Measurements from ENCODE around the gene SARNP.
"Not testable (repeated sequence)": the region's sequence is repeated elsewhere in the genome, so short reads cannot be mapped to it uniquely, and the experiment has no call there.

Gene SARNP

GRCh38 chr12:55838361-55838760 lies 20.8 kb upstream of the SARNP start:
- DNase-seq: no peak

- not testable (repeated sequence) for DNase-seq
Measured at GRCh38 chr12:55834400-55834799, 16.9 kb upstream of the SARNP start.

DNA sequence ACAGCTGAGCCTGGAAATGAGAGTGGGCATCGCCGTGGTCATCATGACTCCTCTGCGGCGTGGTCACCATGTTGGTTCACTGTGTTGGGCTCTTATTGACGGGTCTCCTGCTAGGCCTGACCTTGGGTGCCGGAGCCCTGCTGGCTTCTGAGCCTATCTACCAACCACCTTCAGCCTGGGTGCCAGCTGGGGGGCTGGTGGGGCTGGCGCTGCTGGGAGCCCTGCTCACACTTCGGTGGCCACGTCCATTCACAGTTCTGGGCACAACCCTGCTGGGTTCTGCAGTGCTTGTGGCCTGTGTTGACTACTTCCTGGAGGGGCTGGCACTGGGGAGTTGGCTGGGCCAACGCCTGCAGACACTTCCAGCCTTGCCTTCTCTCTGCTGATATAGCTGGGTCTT lies 15.5 kb upstream of the SARNP start:
- no peak for DNase-seq

GRCh38 chr12:55831447-55831815 lies 13.9 kb upstream of the SARNP start:
- no peak for DNase-seq

- peak; percentile 48 for DNase-seq
Measured at GRCh38 chr12:55830601-55831446, 13.3 kb upstream of the SARNP start.

GRCh38 chr12:55829967-55830600 lies 12.6 kb upstream of the SARNP start:
- DNase-seq: no peak

- no peak for DNase-seq
Measured at GRCh38 chr12:55828357-55828756, 10.8 kb upstream of the SARNP start.

DNA sequence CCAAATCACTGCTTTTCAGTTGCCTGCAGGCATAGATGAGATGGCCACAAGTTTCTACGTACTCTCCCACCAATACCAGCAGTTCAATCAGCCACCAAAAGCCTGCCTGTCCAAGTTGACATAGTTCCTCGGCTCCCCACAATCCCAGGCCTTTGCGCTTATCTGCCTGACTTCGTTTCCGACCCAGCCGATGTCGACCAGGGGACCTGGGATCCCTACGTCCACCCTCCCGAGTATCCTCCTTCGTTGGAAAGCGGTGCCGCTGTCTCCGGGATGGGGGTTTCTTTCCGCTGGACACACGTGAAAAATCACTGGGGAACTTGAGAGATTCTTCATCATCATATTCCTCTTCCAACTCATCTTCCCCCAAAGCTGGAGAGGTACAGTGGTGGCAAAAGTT lies 10.3 kb upstream of the SARNP start:
- no peak for DNase-seq

DNA sequence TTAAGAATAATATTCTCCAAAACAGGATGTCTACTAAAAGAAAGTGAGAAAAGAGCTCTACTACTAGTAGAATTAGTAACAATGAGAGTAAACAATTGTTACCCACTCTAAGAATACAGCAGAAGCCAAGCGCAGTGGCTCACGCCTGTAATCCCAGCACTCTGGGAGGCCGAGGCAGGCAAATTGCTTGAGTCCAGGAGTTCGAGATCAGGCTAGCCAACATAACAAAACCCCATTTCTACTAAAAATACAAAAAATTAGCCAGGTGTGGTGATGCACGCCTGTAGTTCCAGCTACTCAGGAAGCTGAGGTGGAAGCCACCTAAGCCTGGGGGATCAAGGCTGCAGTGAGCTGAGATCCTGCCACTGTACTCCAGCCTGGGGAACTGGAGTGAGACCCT lies 7.2 kb upstream of the SARNP start:
- DNase-seq: peak; percentile 11

DNA sequence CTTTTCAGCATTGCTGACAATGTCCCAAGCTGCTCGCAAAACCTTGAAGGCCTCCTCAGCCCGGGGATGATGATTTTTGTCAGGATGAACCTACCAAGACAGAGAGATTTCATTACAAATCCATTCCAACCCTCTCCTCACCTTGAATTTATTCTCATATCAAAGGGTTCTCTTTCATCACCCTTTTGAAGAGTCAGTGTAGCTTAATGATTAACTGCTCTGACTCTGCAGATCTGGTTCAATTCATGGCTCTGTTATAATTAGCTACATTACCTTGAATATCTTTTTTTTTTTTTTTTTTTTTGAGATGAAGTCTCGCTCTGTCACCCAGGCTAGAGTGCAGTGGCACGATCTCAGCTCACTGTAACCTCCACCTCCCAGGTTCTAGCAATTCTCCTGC lies 5.9 kb upstream of the SARNP start:
- no peak for DNase-seq

GRCh38 chr12:55822228-55822627 lies 4.7 kb upstream of the SARNP start:
- DNase-seq: no peak

DNA sequence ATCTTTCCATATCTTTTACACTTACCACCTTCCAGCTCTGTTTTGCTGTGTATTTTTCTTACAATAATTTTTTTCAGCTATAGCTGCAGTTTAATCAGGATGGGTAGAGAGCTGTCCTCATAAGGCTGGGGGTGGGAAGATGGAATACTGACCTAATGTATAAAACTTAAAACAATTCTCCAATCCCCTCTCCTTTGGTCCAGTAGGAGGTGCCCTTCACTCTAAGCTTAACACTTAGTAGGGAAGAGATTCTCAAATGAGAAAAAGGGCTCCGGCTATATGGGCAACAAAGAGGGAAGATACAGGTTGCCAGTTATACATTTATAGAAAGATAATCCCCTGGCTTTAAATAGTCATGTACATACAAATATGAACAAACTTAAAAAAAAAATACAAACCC lies 3.2 kb upstream of the SARNP start:
- no peak for DNase-seq

DNA sequence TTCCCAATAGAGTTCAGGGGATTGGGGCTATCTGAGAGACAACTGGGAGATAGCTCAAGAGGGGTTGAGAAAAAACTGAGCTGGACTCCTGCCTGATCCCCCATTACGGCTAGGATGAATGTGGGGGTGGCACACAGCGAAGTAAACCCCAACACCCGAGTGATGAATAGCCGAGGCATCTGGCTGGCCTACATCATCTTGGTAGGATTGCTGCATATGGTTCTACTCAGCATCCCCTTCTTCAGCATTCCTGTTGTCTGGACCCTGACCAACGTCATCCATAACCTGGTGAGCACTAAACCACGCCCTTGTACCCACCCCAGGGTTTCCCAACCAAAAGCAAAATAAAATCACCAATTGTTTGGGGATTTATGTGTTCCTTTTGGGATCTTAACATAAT lies 1.4 kb upstream of the SARNP start:
- DNase-seq: no peak

GRCh38 chr12:55818140-55818728 lies 710 bp upstream of the SARNP start:
- DNase-seq: no peak

DNA sequence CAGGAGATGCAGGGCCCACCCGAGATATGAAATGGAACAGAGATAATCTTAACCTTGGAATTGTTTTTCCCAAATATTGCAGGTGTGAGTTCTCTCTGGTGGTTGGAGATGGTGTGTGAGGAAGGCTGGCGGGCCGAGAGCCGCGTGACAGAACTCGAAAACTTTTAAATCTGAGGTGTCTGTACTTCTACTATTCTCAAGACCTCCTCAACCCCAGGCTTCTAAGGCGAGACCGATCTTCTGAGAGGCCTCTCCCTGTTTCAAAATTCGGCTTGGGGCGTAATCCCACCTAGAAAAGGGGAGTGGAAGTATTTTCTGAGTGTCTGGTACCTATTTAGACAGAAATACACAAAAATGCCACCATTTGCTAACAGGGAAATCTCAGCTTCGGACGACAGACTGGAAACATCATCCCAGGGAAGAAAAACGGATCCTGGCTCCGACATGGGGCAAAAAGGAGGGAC lies 611 bp downstream of the SARNP start:
- no peak for DNase-seq

- DNase-seq: no peak
Measured at GRCh38 chr12:55815473-55815872, 2.1 kb downstream of the SARNP start.

DNA sequence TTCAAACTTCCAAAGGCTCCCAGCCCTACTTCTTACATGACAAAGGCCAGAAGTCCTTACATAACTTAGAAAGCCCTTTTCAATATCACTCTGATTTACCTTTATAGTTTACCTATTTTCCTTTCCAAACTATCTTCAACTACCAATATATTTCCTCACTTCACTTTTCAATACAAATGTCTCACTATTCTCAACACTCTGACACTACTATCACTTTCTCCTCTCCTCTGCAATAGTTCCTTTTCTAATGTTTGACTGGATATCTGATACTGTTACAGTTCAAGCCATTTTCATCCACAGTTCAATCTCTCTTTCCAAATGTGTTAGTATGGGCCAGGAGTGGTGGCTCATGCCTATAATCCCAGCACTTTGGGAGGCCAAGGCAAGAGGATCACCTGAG lies 3.3 kb downstream of the SARNP start:
- no peak for DNase-seq

DNA sequence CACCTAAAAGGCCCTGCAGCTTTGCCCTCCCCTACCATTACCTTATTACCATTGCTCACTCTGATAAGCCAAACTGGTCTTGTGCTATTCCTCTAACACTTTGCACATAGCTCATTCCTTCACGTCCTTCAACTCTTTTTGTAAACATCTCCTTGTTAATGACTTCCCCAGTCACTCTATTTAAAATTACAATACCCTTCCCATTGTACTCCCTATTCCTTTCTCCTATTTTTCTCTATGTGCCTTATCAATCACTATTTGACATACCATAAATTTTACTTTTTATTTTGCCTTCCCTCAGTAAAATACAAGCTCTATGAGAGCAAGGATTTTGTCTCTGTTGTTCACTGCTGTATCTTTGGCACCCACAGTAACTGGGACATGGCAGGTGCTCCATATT lies 5.4 kb downstream of the SARNP start:
- no peak for DNase-seq

DNA sequence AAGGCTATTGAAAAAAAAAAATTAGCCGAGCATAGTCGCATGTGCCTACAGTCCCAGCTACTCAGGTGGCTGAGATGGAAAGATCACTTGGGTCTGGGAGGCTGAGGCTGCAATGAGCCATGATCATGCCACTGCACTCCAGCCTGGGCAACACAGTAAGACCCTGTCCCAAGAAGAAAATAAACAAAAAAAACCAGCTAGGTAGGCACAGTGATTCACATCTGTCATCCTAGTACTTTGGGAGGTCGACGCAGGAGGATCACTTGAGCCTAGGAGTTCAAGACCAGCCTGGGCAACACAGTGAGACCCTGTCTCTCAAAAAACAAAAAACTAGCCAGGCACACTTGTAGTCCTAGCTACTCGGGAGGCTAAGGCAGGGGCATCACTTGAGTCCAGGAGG lies 8.2 kb downstream of the SARNP start:
- no peak for DNase-seq

GRCh38 chr12:55806982-55807381 lies 10.5 kb downstream of the SARNP start:
- DNase-seq: no peak

DNA sequence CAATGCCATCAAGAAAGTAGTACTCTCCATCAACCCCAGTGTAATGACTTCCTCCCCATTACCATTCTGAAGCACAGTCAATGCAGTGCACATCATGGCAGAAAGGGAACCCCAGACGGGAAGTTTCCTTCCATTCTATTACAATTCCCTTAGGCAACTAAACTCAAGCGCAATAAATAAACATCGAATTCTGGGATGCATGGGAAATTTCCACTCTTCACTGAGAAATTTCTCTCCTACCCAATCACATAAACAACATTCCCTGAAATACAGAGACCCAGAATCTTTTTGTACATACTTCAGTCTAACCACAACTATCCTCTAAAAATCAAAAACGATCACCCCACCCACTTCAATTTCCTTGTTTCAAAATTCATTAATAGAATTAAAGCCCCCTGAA lies 20.0 kb downstream of the SARNP start:
- no peak for DNase-seq

DNA sequence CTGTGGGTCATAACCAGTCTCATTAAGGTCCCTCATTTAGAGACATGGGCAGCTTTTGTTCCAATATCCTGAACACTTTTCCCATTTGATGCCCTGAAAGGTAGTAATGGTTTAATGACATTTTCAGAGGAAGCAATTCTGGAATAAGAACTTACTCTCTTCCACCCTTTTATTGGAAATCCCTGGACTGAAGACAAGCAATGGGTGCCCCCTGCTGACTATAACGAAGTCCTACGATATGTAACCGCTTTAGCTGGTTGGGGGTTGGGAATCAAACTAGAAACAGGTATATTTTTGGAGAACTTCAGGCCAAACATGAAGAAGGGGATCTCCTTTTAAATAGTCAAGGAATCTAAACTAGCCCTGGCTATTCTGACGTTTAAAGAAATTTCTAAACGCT lies 20.5 kb downstream of the SARNP start:
- peak; percentile 13 for DNase-seq

DNA sequence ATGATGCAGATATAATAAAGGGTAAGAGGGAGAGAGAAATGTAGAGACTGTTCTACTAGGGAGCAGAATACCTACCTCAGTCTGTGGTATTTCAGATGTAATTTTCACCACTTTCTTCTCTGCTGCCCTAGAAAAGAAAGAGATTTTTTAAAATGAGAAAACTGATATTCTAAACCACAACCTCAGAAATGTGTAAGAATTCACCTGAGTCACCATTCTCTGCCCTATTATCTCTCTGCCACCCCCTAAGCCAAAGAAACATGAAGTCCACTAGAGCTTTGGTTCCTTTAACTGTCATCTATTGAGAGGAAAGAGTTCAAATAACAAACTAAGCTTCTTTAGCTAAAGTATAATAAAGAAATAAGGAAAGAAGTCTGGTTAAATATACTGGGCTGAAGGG lies 21.6 kb downstream of the SARNP start:
- peak; percentile 18 for DNase-seq

GRCh38 chr12:55789893-55790292 lies 27.6 kb downstream of the SARNP start:
- no peak for DNase-seq

All from activated CD4-positive, alpha-beta T cell treated with anti-CD3 and anti-CD28 coated beads, Interleukin-10, Interleukin-2, amounts not matched to agents 100 ng/mL and 50 ng/mL, durations not matched to agents 16 hours and 8 hours (primary cell).